ENCODE measurements around the gene SIK2. TPM values are rescaled to one million over a fixed set of nuclear protein-coding genes. Genes with fewer than 3 reads are reported as not detected.
A peak's percentile ranks its signal among the peaks of the same experiment; 100 is the strongest.

SIK2 gene
- total and polyA plus RNA-seq, 2 donors (not counting 1 experiment from before 2014, with no cell fraction given) = 4.9 to 21.8 TPM

- Histone ChIP-seq H4K20me1 (ENCODE audit: control insufficient read depth, insufficient read depth, low read length, poor library complexity, severe bottlenecking) (no peaks in the 10 kb centered on the region), H3K9me3 (ENCODE audit: control extremely low read depth in 1 of 3, control insufficient read depth in 2 of 3, insufficient read depth in 1 of 3, low read length in 2 of 3) (no peaks in the 10 kb centered on the region), H3K4me2 (replicated peaks; ENCODE audit: low read depth, low read length, poor library complexity, severe bottlenecking) (peak overlapping the region; percentile 69), H2AFZ (ENCODE audit: insufficient read depth, low read depth, low read length, poor library complexity, severe bottlenecking) (peak overlapping the region; percentile 40), H3K79me2 (ENCODE audit: control insufficient read depth, insufficient read depth, low read length) (no peaks in the 10 kb centered on the region), H3K4me3 (ENCODE audit: control extremely low read depth in 1 of 5, extremely low read depth in 1 of 5, insufficient read depth in 1 of 5, low read depth in 2 of 5, low read length in 4 of 5) (peak overlapping the region in 1 of 5 experiments; percentile 32), H3K9ac (ENCODE audit: low read length) (peak overlapping the region; percentile 41), H3K36me3 (replicated peaks in 1 of 2; ENCODE audit: control extremely low read depth in 1 of 2, control insufficient read depth in 1 of 2, extremely low read depth in 1 of 2, insufficient read depth in 2 of 2, low read length in 1 of 2) (no peaks in the 10 kb centered on the region), H3K27me3 (replicated peaks in 1 of 4; ENCODE audit: control extremely low read depth in 1 of 4, control insufficient read depth in 3 of 4, insufficient read depth in 4 of 4, low read length in 3 of 4) (no peaks in the 10 kb centered on the region), H3K27ac (ENCODE audit: low read length in 2 of 2) (peak overlapping the region; percentile 63 to 76), H3K4me1 (ENCODE audit: control insufficient read depth in 2 of 2, insufficient read depth in 2 of 2, low read length in 2 of 2) (peaks cover 17 to 21% of the 10 kb centered on the region in 2 donors)
- TF ChIP-seq, protein P1, sequence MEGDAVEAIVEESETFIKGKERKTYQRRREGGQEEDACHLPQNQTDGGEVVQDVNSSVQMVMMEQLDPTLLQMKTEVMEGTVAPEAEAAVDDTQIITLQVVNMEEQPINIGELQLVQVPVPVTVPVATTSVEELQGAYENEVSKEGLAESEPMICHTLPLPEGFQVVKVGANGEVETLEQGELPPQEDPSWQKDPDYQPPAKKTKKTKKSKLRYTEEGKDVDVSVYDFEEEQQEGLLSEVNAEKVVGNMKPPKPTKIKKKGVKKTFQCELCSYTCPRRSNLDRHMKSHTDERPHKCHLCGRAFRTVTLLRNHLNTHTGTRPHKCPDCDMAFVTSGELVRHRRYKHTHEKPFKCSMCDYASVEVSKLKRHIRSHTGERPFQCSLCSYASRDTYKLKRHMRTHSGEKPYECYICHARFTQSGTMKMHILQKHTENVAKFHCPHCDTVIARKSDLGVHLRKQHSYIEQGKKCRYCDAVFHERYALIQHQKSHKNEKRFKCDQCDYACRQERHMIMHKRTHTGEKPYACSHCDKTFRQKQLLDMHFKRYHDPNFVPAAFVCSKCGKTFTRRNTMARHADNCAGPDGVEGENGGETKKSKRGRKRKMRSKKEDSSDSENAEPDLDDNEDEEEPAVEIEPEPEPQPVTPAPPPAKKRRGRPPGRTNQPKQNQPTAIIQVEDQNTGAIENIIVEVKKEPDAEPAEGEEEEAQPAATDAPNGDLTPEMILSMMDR (IDR thresholded peaks at IDR 0.05) = peak; percentile 81
- TF ChIP-seq EZH2 (IDR thresholded peaks at IDR 0.05; ENCODE audit: borderline replicate concordance, insufficient read depth, low read depth, low read length, poor library complexity, severe bottlenecking) = no peak
- no peaks in the 10 kb centered on the region for H3K27me3 Mint-ChIP-seq
- 20% methylated on average over 1 of the region's 4 CpGs for WGBS (ENCODE audit: insufficient coverage)
- peak overlapping the region; percentile 91 for H3K27ac Mint-ChIP-seq
- peak overlapping the region; percentile 82 for H3K4me3 Mint-ChIP-seq
- no peaks in the 10 kb centered on the region for H3K9me3 Mint-ChIP-seq (ENCODE audit: insufficient read depth)
- ATAC-seq (ENCODE audit: low read depth) = peak; percentile 61
- peaks cover 23% of the 10 kb centered on the region for H3K4me1 Mint-ChIP-seq
- DNase-seq = peak; percentile 79
- ChIA-PET POLR2A (interaction anchor here (1.1 to 1.5 kb wide), 2 partner anchors 12 to 175 kb away, joined by 3 to 6 read pairs; partner anchors contain the start of genes PPP2R1B and SIK2), CTCF (interaction anchor here (0.6 to 6.3 kb wide), 41 partner anchors 9 to 982 kb away, joined by 3 to 151 read pairs (median 5); partner anchors contain the start of genes ALG9, PPP2R1B and SIK2)
- intact Hi-C loops (cut with micrococcal nuclease) = loop anchor here (1.0 to 2.0 kb wide), 6 partner anchors 64 to 495 kb away; partner anchors contain the start of gene SIK2
Observed at GRCh38 chr11:111777094-111778046, 175.1 kb downstream of the SIK2 start.
